Cardiac muscle cell (in vitro differentiated cells and primary cell): ENCODE results near the gene MMP11. TPM values are rescaled to one million over a fixed set of nuclear protein-coding genes. Genes with fewer than 3 reads are reported as not detected.

Experiments used
- DNase-seq, 2 donors: peaks; one replicate each; pipeline versions ENCODE4 v3.0.0 to v3.0.0-alpha.2; 2010 to 2017; ENCODE audit warnings: low read depth in 1 of 2, low spot score in 1 of 2
- H3K27ac ChIP-seq: fragments of 200-600 bp; sonication (generic); 2 replicates; pipeline ENCODE4 v1.5.1; 2016
- H3K27me3 ChIP-seq: fragments of 200-600 bp; sonication (generic); 2 replicates; pipeline ENCODE4 v1.6.0; 2016; ENCODE audit warnings: control low read depth
- H3K36me3 ChIP-seq: fragments of 200-600 bp; sonication (generic); 2 replicates; pipeline ENCODE4 v1.5.1; 2016; ENCODE audit warnings: control low read depth
- H3K4me1 ChIP-seq: fragments of 200-600 bp; sonication (generic); 2 replicates; pipeline ENCODE4 v1.8.1; 2017; ENCODE audit warnings: low read depth, mild to moderate bottlenecking, mixed run types
- H3K4me3 ChIP-seq: fragments of 200-600 bp; sonication (generic); 2 replicates; pipeline ENCODE4 v1.5.1; 2016; ENCODE audit warnings: mild to moderate bottlenecking
- H3K9me3 ChIP-seq: fragments of 200-600 bp; sonication (generic); 2 replicates; pipeline ENCODE4 v1.5.1; 2017; ENCODE audit warnings: low read depth, mild to moderate bottlenecking, control low read depth
- polyA plus RNA-seq: library from polyadenylated mRNA; unstranded; fragments of >200 nt; fragmentation: Nextera tagmentation; extraction: Ambion mirVana; gene quantifications from 2 replicates; pipeline ENCODE4 v1.2.1, GENCODE V29; 2016
- total RNA-seq: library from RNA; depleted of rRNA; stranded (reverse); fragments of >200 nt; gene quantifications from 2 replicates; pipeline ENCODE4 v1.2.3, GENCODE V29; 2016
- TF ChIP-seq, protein P1 (sequence below): IDR thresholded peaks from 2 replicates; pipeline ENCODE4 v1.5.1; 2012; ENCODE audit warnings: low read depth, mild to moderate bottlenecking, low read length

MMP11 gene
- total and polyA plus RNA-seq, 2 experiments from 2014 or later, result 39.0 to 71.2 TPM

- no peaks in the 10 kb centered on the region for H3K36me3 ChIP-seq
- TF ChIP-seq, protein P1, sequence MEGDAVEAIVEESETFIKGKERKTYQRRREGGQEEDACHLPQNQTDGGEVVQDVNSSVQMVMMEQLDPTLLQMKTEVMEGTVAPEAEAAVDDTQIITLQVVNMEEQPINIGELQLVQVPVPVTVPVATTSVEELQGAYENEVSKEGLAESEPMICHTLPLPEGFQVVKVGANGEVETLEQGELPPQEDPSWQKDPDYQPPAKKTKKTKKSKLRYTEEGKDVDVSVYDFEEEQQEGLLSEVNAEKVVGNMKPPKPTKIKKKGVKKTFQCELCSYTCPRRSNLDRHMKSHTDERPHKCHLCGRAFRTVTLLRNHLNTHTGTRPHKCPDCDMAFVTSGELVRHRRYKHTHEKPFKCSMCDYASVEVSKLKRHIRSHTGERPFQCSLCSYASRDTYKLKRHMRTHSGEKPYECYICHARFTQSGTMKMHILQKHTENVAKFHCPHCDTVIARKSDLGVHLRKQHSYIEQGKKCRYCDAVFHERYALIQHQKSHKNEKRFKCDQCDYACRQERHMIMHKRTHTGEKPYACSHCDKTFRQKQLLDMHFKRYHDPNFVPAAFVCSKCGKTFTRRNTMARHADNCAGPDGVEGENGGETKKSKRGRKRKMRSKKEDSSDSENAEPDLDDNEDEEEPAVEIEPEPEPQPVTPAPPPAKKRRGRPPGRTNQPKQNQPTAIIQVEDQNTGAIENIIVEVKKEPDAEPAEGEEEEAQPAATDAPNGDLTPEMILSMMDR, result peak; percentile 77
- peak within 1 kb of the TSS; percentile 84 for H3K27ac ChIP-seq
- H3K27me3 ChIP-seq, result no peaks in the 10 kb centered on the region
- H3K4me1 ChIP-seq, result peaks cover 27% of the 10 kb centered on the region
- DNase-seq, result peak; percentile 83 to 92
- H3K9me3 ChIP-seq, result no peaks in the 10 kb centered on the region
- peak within 1 kb of the TSS; percentile 71 for H3K4me3 ChIP-seq
Measured at GRCh38 chr22:23767673-23768548, 4.7 kb upstream of the MMP11 start, which contains the start of gene CHCHD10. Gene CHCHD10 (minus strand): TSS chr22:23767972. CDS start chr22:23767874, 98 bp downstream.

DNA sequence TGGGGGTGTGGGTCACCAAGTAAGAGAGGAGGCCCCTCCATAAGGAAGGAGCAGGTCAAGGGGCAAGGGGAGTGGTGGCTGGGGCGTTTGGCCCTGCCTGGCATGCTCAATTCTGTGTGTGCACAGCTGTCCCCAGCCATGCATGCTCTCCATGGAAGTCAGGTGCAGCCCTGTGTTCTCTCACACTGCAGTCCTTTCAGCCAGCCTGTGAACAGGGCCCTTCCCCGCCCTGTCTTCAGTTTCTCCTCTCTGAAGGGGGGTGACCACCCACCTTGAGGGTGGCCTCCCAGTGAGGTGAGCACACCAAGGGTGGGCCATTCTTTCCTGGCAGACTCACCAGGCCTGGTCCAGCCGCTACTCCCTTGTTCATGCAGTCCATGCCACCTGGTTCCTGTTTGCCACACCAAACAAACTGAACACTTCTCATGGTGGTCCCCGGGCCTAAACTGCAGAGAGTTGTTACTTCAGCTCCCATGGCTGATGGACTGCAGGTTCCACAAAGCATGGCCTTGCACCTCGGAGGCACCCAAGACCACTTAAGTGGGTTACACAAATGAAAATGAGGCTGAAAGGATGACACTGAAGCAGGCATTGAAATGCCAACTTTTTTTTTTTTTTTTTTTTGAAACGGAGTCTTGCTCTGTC is 3.2 kb upstream of the MMP11 start:
- no peak for DNase-seq
- no peaks in the 10 kb centered on the region for H3K36me3 ChIP-seq
- no peak overlapping the region for H3K4me3 ChIP-seq
- H3K4me1 ChIP-seq, result peaks cover 25% of the 10 kb centered on the region
- H3K27ac ChIP-seq, result no peak overlapping the region
- H3K9me3 ChIP-seq, result no peaks in the 10 kb centered on the region
- H3K27me3 ChIP-seq, result no peaks in the 10 kb centered on the region
- TF ChIP-seq, protein P1, result no peak

DNA sequence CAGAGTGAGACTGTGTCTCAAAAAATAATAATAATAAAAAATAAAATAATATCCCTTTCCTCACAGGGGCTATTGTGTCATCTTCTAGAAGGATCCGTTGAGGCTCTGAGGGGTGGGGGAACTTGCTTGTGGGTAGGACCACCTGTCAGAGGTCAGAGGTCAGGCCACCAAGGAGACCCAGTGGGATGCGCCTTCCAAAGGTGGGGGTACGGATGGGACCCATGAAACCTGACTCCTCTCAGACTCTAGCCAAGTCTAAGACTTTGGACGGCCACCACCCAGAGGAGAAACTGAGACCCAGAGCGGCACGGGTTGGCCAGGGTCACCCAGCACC is 367 bp upstream of the MMP11 start:
- Histone ChIP-seq H3K4me3 (peak overlapping the region; percentile 42), H3K36me3 (no peaks in the 10 kb centered on the region), H3K4me1 (peaks cover 18% of the 10 kb centered on the region), H3K27ac (no peak overlapping the region), H3K27me3 (no peaks in the 10 kb centered on the region), H3K9me3 (no peaks in the 10 kb centered on the region)
- TF ChIP-seq, protein P1, result no peak
- DNase-seq, result no peak

DNA sequence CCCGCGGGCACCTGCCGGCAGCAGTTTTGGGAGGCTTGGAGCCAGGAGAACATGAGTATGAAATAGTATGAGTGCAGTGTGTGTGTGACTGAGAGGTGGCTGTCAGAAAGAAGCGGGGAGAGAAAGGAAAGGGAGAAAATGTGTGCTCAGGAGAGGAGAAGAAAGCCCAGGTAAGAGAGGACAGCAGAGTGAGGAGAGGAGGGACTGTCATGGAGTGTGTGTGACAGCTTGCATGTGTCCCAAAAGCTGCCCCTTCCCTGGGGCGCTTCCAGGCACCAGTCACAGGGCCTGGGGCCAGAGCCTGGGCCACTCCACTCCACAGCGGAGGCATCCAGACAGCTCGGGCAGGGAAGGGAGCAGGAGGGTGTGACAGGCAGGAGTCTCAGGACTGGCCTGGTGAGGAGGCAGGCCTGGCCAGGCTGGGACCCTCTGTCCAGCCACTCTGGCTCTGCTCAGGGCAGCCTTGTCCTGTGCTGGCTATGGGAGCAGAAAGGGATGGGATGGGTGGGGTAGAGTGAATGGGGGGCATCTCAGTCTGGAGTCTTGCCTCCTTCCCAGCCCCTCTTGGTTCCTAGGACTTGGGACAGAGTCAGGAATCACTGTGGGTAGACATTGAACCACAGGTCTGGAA is 949 bp downstream of the MMP11 start:
- Histone ChIP-seq H3K4me1 (peaks cover 16% of the 10 kb centered on the region), H3K4me3 (peak overlapping the region; percentile 42), H3K27ac (no peak overlapping the region), H3K36me3 (no peaks in the 10 kb centered on the region), H3K27me3 (no peaks in the 10 kb centered on the region), H3K9me3 (no peaks in the 10 kb centered on the region)
- TF ChIP-seq, protein P1, result no peak
- no peak for DNase-seq

DNA sequence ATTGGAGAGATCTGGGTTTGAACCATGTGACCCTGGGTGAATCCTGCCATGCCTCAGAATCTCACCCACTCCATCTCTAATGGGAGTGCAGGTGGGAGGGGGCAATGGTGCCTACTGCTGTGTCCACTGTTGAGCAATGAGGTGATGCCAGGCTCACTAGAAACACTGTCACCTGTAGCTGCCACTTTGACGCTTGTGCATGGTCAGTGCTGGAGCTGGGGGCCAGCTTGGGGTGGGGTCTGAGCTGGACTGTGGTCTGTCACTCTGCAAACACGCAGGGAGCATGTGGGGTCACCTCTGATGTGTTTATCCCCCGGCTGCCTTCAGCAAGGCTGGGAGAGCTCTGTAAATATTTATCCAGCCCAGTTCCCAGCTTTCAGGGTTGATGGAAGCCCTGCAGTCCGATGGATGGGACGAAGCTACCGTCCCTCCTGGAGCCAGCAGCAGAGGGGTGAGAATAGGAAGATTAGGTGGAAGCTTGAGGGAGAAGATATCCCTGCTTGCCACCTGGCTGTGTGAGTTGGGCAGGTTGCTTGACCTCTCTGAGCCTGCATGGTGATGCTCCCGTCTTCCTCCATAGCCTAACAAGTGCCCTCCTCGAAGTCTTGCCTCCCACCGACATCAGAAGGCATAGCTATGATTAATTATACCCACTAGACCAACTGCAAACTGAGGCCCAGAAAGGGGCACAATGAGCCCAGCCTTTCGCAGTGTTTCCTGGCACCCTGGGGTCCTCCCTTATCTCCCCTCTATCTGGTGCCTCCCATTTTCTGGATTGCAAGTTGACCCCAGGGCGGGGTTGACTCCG is 1.7 kb downstream of the MMP11 start:
- Histone ChIP-seq H3K4me3 (no peak overlapping the region), H3K36me3 (no peaks in the 10 kb centered on the region), H3K27me3 (no peaks in the 10 kb centered on the region), H3K9me3 (no peaks in the 10 kb centered on the region), H3K4me1 (peaks cover 11% of the 10 kb centered on the region), H3K27ac (no peak overlapping the region)
- TF ChIP-seq, protein P1, result no peak
- DNase-seq, result no peak
